Activated CD8-positive, alpha-beta T cell treated with anti-CD3 and anti-CD28 coated beads for 36 hours (primary cell): Measurements from ENCODE around the gene MACROD2. TPM values are rescaled to one million over a fixed set of nuclear protein-coding genes. Genes with fewer than 3 reads are reported as not detected.
"Not testable (repeated sequence)": the region's sequence is repeated elsewhere in the genome, so short reads cannot be mapped to it uniquely, and the experiment has no call there.

Experiments
- ATAC-seq: fragments of 200-7000 bp; cut with Tn5 transposase; one replicate; pipeline ENCODE4 v1.10.0; 2021; ENCODE audit warnings: mild to moderate bottlenecking, moderate library complexity
- CTCF ChIA-PET: fragments of 350-600 bp; sonication (Branson Sonifier 250); formaldehyde crosslinking; loops from one replicate; lab custom pipeline; 2021; ENCODE audit warnings: antibody characterized with exemption; lab: Charles Lee
- POLR2A ChIA-PET: fragments of 350-600 bp; sonication (Branson Sonifier 250); formaldehyde crosslinking; loops from one replicate; lab custom pipeline; 2021; ENCODE audit warnings: antibody characterized with exemption; lab: Charles Lee
- DNase-seq: peaks from one replicate; pipeline ENCODE4 v3.0.0-alpha.2; 2020
- H3K27ac Mint-ChIP-seq: one replicate; pipeline ENCODE4 v1.8.0; 2021; ENCODE audit warnings: mild to moderate bottlenecking, mixed read lengths
- H3K27me3 Mint-ChIP-seq: one replicate; pipeline ENCODE4 v1.8.0; 2021; ENCODE audit warnings: mixed read lengths
- H3K36me3 Mint-ChIP-seq: one replicate; pipeline ENCODE4 v1.8.0; 2021; ENCODE audit warnings: low read depth, mixed read lengths
- H3K4me1 Mint-ChIP-seq: one replicate; pipeline ENCODE4 v1.8.0; 2021; ENCODE audit warnings: low read depth, mixed read lengths
- H3K4me3 Mint-ChIP-seq: one replicate; pipeline ENCODE4 v1.8.0; 2021; ENCODE audit warnings: mild to moderate bottlenecking, moderate library complexity, mixed read lengths
- H3K9me3 Mint-ChIP-seq: one replicate; pipeline ENCODE4 v1.8.0; 2021; ENCODE audit warnings: mixed read lengths
- CTCF ChIP-seq: fragments of 200-600 bp; IDR thresholded peaks from one replicate; pipeline ENCODE4 v1.8.0; 2022; ENCODE audit warnings: antibody characterized with exemption, mild to moderate bottlenecking
- intact Hi-C: fragments of 100-400 bp; cut with micrococcal nuclease; formaldehyde crosslinking; loops from one replicate; pipeline ENCODE4 v1.10.0; 2022
- total RNA-seq, 2 experiments: library from RNA; stranded (reverse); gene quantifications; one replicate each; pipeline ENCODE4 v1.2.3, GENCODE V29; 2021

The MACROD2 gene
- total RNA-seq, 2 experiments from 2014 or later, result not detected

GRCh38 chr20:15012566-15012965, 1017.2 kb downstream of the MACROD2 start:
- DNase-seq, result no peak
- Mint-ChIP-seq H3K4me3 (no peak overlapping the region), H3K9me3 (no peaks in the 10 kb centered on the region), H3K4me1 (no peaks in the 10 kb centered on the region), H3K36me3 (no peaks in the 10 kb centered on the region), H3K27ac (no peak overlapping the region), H3K27me3 (no peaks in the 10 kb centered on the region)
- TF ChIP-seq CTCF, result no peak
- ChIA-PET POLR2A (no interaction called here), CTCF (interaction anchor here (0.8 kb wide), 1 partner anchor 12 kb away, joined by 3 read pairs; no protein-coding TSS in a partner anchor)
- intact Hi-C loops, result no loop called here
- no peak for ATAC-seq

- H3K4me3 Mint-ChIP-seq, CTCF ChIA-PET, DNase-seq, H3K9me3 Mint-ChIP-seq, intact Hi-C loops, ATAC-seq, H3K27me3 Mint-ChIP-seq, H3K4me1 Mint-ChIP-seq, POLR2A ChIA-PET, H3K36me3 Mint-ChIP-seq, H3K27ac Mint-ChIP-seq: not testable (repeated sequence)
Observed at GRCh38 chr20:15016875-15017274, 1021.6 kb downstream of the MACROD2 start.

GRCh38 chr20:15018966-15019365, 1023.6 kb downstream of the MACROD2 start:
- POLR2A ChIA-PET, result no interaction called here
- TF ChIP-seq CTCF, result no peak
- CTCF ChIA-PET, result no interaction called here
- no peak overlapping the region for H3K4me3 Mint-ChIP-seq
- H3K9me3 Mint-ChIP-seq, result no peaks in the 10 kb centered on the region
- no peak for ATAC-seq
- H3K27ac Mint-ChIP-seq, result no peak overlapping the region
- intact Hi-C loops, result no loop called here
- no peak for DNase-seq
- H3K36me3 Mint-ChIP-seq, result no peaks in the 10 kb centered on the region
- no peaks in the 10 kb centered on the region for H3K4me1 Mint-ChIP-seq
- H3K27me3 Mint-ChIP-seq, result no peaks in the 10 kb centered on the region

GRCh38 chr20:15020845-15021244, 1025.5 kb downstream of the MACROD2 start:
- Mint-ChIP-seq H3K27ac (no peak overlapping the region), H3K4me3 (no peak overlapping the region), H3K9me3 (no peaks in the 10 kb centered on the region), H3K36me3 (no peaks in the 10 kb centered on the region), H3K4me1 (no peaks in the 10 kb centered on the region), H3K27me3 (no peaks in the 10 kb centered on the region)
- ATAC-seq (no peak), DNase-seq (no peak)
- no peak for TF ChIP-seq CTCF
- ChIA-PET POLR2A (no interaction called here), CTCF (no interaction called here)
- intact Hi-C loops, result no loop called here

GRCh38 chr20:15022921-15023320, 1027.6 kb downstream of the MACROD2 start:
- POLR2A ChIA-PET, result no interaction called here
- CTCF ChIA-PET, result no interaction called here

More at GRCh38 chr20:15022921-15023320, 1027.6 kb downstream of the MACROD2 start:
- Mint-ChIP-seq H3K27me3 (no peaks in the 10 kb centered on the region), H3K36me3 (no peaks in the 10 kb centered on the region), H3K27ac (no peak overlapping the region), H3K4me3 (no peak overlapping the region), H3K9me3 (no peaks in the 10 kb centered on the region), H3K4me1 (no peaks in the 10 kb centered on the region)
- DNase-seq (no peak), ATAC-seq (no peak)
- intact Hi-C loops, result no loop called here
- TF ChIP-seq CTCF, result no peak
